KOPT-K1 (cell line): Measurements from ENCODE around the gene ILDR2.

Source experiments
- H3K27ac ChIP-seq: fragments of 200-600 bp; sonication (generic); 2 replicates; pipeline ENCODE4 v1.5.1; 2016; ENCODE audit warnings: antibody characterized with exemption, mild to moderate bottlenecking, low read depth, low read length; ENCODE audit not compliant: poor library complexity, severe bottlenecking
- H3K36me3 ChIP-seq: fragments of 200-600 bp; sonication (generic); 2 replicates; pipeline ENCODE4 v1.5.1; 2017; ENCODE audit warnings: antibody characterized with exemption, mild to moderate bottlenecking, low read length, moderate library complexity; ENCODE audit not compliant: insufficient read depth
- H3K9me3 ChIP-seq: fragments of 200-600 bp; sonication (generic); 2 replicates; pipeline ENCODE4 v1.5.1; 2017; ENCODE audit warnings: antibody characterized with exemption, low read length, mild to moderate bottlenecking; ENCODE audit not compliant: insufficient read depth, poor library complexity, severe bottlenecking

The ILDR2 gene, protein sequence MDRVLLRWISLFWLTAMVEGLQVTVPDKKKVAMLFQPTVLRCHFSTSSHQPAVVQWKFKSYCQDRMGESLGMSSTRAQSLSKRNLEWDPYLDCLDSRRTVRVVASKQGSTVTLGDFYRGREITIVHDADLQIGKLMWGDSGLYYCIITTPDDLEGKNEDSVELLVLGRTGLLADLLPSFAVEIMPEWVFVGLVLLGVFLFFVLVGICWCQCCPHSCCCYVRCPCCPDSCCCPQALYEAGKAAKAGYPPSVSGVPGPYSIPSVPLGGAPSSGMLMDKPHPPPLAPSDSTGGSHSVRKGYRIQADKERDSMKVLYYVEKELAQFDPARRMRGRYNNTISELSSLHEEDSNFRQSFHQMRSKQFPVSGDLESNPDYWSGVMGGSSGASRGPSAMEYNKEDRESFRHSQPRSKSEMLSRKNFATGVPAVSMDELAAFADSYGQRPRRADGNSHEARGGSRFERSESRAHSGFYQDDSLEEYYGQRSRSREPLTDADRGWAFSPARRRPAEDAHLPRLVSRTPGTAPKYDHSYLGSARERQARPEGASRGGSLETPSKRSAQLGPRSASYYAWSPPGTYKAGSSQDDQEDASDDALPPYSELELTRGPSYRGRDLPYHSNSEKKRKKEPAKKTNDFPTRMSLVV

DNA sequence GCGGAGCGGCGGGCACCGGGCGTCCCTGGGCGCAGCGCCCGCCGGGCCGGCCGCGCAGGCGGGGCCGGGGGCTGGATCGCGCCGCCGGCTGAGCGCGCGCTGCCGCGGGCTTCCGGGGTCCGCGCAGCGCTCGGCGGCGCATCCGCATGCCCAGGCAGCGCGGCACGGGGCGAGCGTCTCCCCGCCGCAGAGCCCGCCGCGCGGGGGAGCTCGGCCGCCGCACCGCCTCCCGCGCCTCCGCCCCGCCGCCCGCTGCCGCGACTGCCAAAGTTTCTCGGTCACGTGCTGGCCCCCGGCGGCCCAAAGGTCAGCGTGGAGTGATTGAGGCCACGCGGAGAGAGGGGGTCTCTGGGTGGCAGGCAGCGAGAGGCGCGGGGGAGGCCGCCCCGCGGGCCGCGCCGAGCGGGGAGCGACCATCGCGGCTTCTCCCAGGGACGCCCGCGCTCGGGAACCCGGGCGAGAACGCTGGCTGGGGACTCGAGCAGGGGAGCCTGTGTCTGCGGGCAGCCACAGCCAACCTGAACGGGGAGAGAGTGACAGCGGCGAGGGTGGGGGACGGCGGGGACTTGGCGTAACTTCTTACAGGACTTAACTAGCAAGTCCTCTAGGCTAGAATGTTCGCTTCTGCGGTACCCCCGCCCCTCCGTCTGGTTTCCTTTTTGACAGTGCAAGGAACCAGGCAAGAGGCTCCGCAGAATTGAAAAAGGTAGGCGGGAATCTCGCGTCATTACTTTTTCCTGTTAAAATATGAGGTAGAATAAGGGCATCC is at the start of gene ILDR2:
ILDR2 (minus strand) TSS at position 180 of the 769 bp plus-strand sequence. CDS start 272 bp downstream, outside the sequence.
- Histone ChIP-seq H3K36me3 (no peaks in the 10 kb centered on the region), H3K27ac (peak within 1 kb of the TSS; percentile 64), H3K9me3 (no peaks in the 10 kb centered on the region)

DNA sequence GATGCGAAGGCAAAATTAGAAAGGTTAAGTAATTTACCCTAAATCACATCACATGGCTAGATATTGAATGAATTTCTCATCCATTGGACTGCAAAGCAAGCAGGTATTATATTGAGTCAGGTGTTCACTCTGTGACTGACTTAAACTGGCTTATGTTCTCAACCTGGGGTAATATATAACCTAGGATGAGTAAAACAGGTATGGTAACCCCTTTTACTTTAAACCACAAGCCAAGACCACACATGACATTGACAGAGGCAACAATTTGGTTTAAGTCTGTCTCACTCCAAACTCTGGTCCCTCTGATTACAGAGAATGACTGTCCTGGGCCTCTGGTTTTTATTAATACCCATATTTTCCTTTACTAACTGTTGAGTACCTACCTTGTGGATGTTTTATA is 47.0 kb upstream of the ILDR2 start:
- Histone ChIP-seq H3K27ac (no peak overlapping the region), H3K9me3 (no peaks in the 10 kb centered on the region), H3K36me3 (no peaks in the 10 kb centered on the region)

- Histone ChIP-seq H3K9me3 (no peaks in the 10 kb centered on the region), H3K27ac (no peak overlapping the region), H3K36me3 (no peaks in the 10 kb centered on the region)
Measured at GRCh38 chr1:167016100-167016750, 40.9 kb upstream of the ILDR2 start.

DNA sequence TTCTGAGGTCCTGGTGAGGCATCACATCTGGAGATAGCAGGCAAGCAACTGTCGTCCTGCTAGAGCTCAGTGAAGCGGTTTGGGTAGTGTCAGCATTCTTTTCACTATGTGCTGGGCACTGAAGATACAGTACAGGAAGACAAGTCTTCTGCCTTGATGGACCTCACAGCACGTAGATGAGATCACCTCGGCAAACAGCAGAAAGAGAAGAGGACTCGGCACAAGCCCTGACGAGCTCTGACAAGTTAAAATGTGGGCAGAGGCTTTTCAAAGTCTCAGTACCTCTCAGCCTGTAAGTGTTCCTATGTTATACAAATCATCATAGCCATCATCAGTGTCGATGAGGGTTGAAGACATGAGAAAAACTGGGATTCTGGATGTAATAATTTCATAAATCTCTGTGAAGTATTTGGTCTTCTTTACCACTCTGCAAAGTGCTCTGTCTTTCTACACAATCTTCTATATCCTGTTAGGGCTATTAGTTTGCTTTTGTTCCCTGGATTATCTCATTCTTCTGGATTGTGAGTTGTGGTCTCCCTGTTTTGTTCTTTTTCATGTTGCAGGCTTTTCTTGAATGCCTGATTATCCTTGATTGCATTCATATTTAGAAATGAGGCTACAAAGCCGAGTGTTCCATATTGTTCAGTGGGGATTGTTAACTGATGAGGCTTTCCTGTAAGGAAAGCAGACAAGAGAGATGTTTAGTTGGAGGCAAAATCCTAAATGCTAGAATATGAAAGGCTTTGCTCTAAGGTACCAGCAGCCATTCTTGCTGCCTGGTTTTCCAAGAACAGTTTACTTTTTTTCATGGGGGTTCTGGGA is 38.0 kb upstream of the ILDR2 start:
- H3K9me3 ChIP-seq = no peaks in the 10 kb centered on the region
- H3K27ac ChIP-seq = no peak overlapping the region
- no peaks in the 10 kb centered on the region for H3K36me3 ChIP-seq

DNA sequence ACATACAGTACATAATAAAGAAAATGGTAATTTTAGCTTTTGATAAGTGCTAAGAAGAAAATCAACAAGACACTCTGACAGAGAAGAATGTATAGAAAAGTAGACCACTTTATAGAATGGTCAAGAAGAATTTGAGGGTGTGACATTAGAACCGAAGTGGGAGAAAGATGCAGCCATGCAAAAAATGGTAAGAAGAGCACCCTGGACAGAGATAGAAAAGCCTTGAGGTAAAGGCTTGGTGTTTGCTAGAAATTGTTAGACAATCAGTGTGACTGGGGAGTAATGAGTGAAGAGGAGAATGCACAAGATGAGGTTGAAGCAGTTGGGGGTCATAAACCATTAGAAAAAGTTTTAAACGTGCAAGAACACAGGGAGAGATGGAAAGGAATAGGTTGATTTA is 37.2 kb upstream of the ILDR2 start:
- H3K27ac ChIP-seq = no peak overlapping the region
- no peaks in the 10 kb centered on the region for H3K9me3 ChIP-seq
- H3K36me3 ChIP-seq = no peaks in the 10 kb centered on the region

GRCh38 chr1:167011560-167012191 is 36.3 kb upstream of the ILDR2 start:
- Histone ChIP-seq H3K27ac (no peak overlapping the region), H3K36me3 (no peaks in the 10 kb centered on the region), H3K9me3 (no peaks in the 10 kb centered on the region)

- H3K9me3 ChIP-seq = peaks cover 15% of the 10 kb centered on the region
- no peaks in the 10 kb centered on the region for H3K36me3 ChIP-seq
- H3K27ac ChIP-seq = no peak overlapping the region
Measured at GRCh38 chr1:167003711-167004110, 28.4 kb upstream of the ILDR2 start.

- Histone ChIP-seq H3K9me3 (peaks cover 15% of the 10 kb centered on the region), H3K27ac (no peak overlapping the region), H3K36me3 (no peaks in the 10 kb centered on the region)
Measured at GRCh38 chr1:167002354-167002753, 27.0 kb upstream of the ILDR2 start.

DNA sequence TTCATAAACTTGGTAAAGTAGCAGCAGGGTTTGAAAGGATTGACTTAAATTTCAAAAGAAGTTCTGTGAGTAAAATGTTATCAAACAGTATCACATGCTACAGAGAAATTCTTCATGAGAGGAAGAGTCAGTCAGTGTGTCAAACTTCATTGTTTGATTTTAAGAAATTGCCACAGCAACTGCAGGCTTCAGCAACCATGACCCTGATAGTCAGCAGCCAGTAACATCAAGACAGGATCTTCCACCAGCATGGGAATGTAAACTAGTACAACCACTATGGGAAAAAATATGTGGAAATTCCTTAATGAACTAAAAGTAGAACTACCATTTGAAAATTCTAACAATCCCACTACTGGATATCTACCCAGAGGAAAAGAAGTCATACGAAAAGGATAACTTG is 25.2 kb upstream of the ILDR2 start:
- peaks cover 15% of the 10 kb centered on the region for H3K9me3 ChIP-seq
- no peak overlapping the region for H3K27ac ChIP-seq

GRCh38 chr1:166999500-167000055 is 24.2 kb upstream of the ILDR2 start:
- no peak overlapping the region for H3K27ac ChIP-seq
- peaks cover 15% of the 10 kb centered on the region for H3K9me3 ChIP-seq
- H3K36me3 ChIP-seq = no peaks in the 10 kb centered on the region

More for the DNA sequence above, 25.2 kb upstream of the ILDR2 start:
- H3K36me3 ChIP-seq = no peaks in the 10 kb centered on the region

- no peak overlapping the region for H3K27ac ChIP-seq
- no peaks in the 10 kb centered on the region for H3K36me3 ChIP-seq
- H3K9me3 ChIP-seq = peaks cover 15% of the 10 kb centered on the region
Measured at GRCh38 chr1:166999075-166999474, 23.7 kb upstream of the ILDR2 start.

DNA sequence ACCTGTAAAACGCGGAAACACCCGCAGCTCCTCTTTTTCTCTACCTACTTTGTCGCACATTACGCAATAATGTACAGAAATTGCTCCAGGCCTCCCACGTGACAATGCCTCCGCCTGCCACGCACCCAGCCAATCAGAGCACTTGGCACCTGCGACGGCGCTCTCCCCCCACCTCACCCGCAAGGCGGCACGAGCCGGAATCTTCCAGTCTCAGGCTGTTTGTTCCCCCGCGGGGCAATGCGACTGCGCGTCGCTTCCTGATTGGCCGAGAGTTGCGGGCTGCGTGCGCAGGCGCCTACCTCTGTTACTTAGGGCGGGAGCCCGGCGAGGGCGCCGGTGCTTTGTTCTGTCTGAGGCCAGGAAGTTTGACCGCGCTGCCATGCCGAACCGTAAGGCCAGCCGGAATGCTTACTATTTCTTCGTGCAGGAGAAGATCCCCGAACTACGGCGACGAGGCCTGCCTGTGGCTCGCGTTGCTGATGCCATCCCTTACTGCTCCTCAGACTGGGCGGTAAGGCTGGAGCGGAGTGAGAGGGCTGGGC is 13.7 kb upstream of the ILDR2 start, which contains the start of gene MAEL:
MAEL (plus strand) TSS at position 307 of the 542 bp plus-strand sequence; CDS start at position 380, 73 bp downstream.
- H3K9me3 ChIP-seq = no peaks in the 10 kb centered on the region
- H3K27ac ChIP-seq = no peak within 1 kb of the TSS
- H3K36me3 ChIP-seq = no peaks in the 10 kb centered on the region

GRCh38 chr1:166981589-166981988 is 6.2 kb upstream of the ILDR2 start:
- Histone ChIP-seq H3K36me3 (no peaks in the 10 kb centered on the region), H3K9me3 (no peaks in the 10 kb centered on the region), H3K27ac (no peak overlapping the region)
